HT1080 (cell line): ENCODE measurements around the gene MAN1A1. TPM values are rescaled to one million over a fixed set of nuclear protein-coding genes. Genes with fewer than 3 reads are reported as not detected.
"Not testable (repeated sequence)": the region's sequence is repeated elsewhere in the genome, so short reads cannot be mapped to it uniquely, and the experiment has no call there.

Source experiments
- DNase-seq: peaks from one replicate; pipeline ENCODE4 v3.0.0-alpha.2; 2015; ENCODE audit warnings: low read depth
- total RNA-seq: library from RNA; depleted of rRNA; stranded (reverse); fragments of >200 nt; shearing (Covaris generic); gene quantifications from 2 replicates; pipeline ENCODE4 v1.2.3, GENCODE V29; 2014

The MAN1A1 gene
- total RNA-seq, 1 experiment from 2014 or later, result 20.3 TPM

DNA sequence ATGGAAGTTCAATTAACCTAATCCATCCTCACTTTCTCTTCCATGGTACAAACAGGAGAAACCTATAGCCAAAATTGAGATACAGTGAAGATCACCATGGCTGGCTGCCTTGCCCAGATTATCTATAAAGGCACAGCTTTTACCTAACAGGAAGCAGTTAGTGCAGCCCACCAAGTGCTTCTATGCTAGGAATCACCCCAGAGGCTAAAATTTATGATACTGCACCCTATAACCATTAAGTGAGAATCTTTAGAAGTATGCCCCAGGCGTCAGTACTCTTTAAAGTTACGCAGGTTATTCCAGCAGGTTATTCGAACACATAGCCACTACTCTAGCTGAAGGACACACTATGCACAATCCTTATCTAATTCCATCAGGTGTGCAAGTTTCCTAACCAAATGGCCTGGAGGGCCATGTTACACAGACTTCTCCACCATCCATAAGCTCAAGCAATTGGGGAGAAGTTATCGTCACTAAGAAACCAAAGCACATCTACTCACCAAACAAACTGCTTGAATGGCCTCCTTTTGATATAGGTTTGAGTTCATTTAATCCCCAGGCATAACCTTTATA, 43.1 kb downstream of the MAN1A1 start:
- no peak for DNase-seq

DNA sequence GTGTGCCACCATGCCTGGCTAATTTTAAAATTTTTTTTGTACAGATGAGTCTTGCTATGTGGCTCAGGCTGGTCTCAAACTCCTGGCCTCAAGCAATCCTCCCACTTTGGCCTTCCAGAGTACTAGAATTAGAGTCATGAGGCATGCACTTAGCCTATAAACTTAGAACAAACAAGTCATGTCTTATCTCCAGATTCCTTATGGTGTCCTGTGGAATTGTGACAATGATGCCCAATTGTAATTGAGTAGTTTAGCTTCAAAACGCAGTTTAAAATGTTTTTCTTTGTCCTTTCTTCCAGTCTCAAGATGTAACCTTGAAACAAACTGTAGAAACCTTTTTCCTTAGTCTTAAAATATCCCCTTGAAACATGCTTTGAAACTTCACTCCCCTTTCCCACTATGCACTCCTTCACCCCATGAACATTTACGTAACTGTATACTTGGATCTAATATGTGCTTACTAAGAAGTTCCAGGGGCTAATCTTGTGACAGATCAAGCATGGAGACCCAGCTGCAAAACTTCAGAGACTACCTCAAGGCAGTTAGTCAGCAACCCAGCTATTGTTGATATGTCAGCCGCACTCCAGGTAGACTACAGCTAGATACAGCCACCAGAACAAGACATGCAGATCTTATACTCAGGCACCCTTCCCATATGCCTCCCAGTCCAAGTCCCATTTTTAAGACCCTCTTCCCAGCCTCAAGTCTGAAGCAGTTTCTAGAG, 46.2 kb downstream of the MAN1A1 start:
- no peak for DNase-seq

DNA sequence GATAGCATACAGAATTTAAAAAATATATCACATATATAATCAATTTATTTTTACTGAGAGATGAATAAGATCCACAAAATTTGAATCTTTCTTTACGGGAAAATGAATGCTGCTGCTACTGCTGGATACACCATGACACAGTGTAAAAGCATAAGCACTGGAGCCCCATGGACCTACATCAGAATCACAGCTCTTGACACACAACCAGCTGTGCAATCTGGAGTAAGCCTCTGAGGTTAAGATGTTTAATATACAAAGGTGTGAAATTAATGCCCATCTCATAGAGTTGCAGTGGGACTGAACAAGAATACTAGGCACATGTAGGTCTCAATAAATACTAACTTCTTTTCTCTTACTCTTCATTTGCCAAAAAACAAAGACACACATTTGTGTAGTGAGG, 48.1 kb downstream of the MAN1A1 start:
- DNase-seq, result no peak

DNA sequence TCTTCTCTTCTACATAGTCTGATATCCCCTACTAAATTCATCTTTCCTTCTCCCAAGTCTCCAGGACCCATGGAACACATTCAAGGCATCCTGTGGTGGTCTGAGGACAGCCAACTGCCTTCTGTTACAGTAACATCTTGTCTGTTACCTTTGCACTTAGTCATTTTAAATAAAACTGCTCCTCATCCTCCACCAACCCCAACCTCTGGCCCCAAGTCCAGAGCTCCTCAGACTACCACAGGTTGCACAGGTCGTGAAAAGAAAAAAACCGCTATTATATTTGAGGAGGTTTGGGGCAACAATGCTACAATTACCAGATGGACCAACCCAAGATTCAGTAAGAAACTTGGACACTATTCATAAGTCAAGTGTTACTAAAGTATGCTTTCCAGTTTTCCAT, 49.9 kb downstream of the MAN1A1 start:
- DNase-seq, result no peak

DNA sequence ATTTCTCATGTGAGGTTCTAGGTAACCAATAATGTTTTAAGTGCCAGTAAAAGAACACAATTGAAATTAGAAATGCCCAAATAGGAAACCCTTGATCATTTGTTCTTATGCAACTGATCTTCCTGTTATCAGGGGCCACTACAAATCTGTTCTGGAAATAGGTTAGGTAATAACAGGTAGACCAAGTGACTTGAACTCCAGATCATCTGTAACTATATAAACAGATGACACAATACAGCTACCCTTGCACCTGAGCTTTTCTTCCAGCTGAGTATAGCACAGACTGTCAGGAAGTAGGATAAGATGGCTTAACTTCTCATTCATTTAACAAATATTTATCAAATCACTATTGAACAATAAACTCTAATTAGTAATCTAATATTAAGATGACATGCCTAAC, 52.5 kb downstream of the MAN1A1 start:
- DNase-seq, result no peak

DNA sequence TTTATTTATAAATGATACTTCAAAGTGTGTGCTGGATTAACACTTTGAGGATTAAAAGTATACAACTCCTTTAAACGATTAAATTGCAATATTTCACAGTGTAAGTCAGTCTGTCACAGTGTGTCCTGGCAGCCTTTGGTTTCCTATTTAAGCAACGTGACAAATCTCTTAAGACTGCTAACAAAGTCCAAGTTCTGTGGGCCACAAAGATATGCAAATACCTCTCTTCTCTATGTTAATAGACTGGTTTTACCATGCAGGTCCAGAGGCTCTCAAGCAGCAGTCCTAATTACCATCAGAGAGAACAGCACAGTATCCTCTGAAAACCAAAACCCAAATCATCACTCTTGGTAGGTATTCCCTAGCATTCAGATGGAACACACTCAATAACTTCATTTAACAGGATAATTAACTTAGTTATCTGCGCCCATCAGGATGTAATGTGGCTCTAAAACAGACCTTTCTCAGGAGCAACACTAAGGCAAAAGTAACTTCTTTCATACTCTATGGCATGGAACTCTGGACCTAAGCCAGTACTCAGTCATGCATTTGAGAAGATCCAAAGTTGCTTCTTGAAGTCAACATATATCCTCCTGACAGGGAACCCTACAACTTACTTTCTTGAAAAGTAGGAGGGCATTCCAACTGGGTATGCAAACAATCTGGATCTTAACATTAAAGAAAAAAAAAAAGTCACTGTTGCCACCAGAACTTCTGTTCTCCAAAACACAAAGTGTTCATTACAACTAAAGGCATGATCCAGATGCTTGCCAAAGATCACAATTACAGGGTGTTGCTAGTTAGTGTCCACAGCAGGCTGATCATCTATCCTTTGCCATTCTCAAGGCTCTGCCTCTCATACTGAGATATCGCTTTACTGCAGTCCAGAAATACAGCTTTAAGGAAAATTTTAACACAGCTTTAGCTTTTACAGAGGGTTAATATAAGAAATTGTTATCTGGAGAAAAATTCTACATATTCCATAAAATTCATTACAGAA, 53.2 kb downstream of the MAN1A1 start:
- DNase-seq, result no peak

DNA sequence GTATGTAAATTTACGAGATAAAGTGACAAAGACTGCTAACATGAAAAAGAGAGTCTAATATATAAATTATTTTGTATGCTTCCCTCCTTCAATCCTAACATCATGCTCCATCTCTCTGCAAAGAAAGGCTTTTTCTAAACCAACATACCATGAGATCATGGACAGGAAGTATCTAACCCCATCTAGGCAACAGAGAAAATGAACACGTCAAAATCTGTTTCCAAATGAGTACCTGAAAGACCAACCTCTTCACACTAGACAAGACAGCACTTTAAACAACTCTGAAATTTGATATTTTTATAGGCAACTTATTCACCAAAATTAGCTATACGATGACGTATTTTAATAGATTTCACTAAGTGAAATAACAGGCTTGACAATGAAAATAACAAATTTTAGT, 54.6 kb downstream of the MAN1A1 start:
- no peak for DNase-seq

DNA sequence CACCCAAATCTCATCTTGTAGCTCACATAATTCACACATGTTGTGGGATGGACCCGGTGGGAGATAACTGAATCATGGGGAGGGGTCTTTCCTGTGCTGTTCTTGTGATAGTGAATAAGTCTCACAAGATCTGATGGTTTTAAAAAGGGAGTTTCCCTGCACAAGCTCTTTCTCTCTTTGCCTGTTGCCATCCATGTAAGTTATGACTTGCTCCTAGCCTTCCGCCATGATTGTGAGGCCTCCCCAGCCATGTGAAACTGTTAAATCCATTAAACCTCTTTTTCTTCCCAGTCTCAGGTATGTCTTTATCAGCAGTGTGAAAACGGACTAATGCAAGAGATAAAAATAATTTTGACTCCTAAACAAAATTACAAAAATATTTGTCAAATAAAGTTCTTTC, 58.5 kb downstream of the MAN1A1 start:
- DNase-seq, result not testable (repeated sequence)

DNA sequence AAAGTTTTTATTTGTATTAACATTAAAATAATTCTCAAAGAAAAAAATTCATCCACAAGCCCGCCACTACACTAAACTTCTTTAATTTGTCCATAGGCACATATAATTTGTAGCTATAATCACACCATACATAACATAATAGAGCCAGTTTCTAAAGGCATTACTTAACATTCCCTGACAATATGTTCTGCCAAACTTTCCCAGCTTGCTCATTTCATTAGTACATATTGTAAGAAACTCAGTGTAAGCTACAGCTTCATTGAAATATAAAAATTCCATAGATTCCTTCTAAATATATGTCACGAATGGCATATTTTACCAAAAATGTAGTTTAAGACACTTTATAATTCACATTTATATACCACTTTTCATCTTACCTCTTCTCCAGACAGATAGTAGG, 59.3 kb downstream of the MAN1A1 start:
- no peak for DNase-seq

DNA sequence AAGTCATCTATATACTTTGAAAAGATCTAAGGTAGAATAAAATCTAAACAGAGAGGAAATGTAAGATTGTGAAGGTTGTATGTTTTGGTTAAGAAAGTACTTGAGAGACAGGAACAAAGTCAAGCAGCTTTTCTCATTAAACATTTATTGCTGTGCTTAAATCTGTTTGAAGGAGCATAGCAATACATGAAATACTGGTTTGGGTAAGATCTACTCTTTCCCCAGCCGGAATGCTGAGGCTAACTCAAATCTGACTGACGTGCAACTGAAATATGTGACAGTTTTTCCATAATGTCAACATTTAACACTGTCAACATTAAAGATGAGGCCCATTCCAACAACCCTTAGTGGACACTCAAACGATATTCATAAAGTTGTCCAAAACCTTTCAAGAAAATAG, 59.9 kb downstream of the MAN1A1 start:
- no peak for DNase-seq

DNA sequence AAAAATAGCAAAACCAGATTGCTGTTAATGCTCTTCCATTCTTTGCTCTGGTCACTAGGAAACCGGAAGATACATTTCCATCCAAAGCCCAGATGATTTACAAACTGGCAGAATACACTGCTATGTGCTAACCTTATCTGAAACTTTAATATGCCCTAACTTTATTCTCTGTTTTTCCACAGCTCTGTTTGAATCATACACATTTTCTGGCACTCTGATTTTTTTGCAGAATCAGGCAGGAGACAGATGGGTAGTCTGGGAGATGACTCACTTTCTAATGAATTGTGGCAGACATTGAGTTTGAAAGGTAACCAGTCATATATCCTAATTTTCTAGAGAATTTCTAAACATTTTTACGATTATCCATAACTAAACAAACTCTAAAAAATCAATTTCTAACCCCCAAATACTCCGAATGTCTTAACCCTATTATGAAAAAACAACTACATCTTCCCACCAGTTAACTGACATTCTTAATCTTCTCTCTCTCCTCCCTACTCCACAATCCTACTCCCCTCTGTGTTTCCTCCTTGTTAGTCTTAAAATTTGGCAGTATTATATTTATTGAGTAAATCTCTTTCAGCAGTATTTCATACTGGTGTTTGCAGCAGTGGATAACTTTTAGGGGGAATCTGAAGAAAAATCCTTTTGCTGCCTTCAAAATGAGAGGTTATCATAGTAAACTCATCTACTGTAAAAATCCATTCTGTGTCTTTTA, 63.5 kb downstream of the MAN1A1 start:
- peak; percentile 7 for DNase-seq

DNA sequence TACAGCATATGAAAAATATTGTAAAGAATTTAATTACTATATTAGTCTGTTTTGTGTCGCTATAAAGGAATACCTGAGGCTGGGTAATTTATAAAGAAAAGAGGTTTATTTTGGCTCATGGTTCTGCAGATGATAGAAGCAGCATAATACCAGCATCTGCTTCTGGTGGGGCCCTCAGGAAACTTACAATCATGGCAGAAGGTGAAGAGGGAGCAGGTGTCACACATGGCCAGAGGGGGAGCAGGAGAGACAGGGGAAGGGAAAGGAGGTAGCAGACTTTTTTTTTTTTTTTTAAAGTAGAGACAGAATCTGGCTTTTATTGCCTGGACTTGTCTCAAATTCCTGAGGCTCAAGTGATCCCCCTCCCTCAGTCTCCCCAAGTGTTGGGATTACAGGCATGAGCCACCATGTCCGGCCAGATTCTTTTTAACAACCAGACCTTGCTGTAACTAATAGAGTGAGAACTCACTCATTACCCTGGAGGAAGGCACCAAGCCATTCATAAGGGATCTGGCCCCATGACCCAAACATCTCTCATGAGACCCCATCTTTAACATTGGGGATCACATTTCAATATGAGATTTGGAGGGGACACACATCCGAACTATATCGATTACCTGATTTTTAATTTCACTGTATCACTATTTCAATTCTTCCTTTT, 64.6 kb downstream of the MAN1A1 start:
- DNase-seq, result peak; percentile 32

DNA sequence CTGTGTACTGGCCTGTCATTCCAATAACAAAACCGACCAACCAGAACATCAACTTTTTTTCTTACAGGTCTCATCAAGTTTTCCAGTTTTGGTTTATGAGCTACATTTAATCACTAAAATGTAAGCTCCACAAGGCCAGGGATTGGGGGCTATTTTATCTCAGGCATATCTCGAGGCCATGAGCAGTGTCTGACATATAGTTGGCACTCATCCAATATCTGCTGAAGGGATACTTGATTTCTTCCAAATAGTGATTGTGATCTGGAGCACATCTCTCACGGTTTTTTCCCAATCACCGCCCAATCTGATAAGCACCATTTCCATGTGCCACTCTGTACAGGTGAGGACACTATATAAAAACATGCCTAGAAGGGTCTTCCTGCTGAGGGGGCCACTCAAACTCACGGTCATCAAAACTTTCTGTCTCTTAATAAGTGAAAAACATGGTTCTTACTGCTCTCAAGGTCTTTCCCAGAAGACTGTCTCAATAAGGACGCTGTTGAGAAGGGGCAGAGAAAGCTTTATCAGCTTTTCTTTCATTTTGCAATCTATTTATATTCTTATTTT, 65.5 kb downstream of the MAN1A1 start:
- DNase-seq, result no peak

DNA sequence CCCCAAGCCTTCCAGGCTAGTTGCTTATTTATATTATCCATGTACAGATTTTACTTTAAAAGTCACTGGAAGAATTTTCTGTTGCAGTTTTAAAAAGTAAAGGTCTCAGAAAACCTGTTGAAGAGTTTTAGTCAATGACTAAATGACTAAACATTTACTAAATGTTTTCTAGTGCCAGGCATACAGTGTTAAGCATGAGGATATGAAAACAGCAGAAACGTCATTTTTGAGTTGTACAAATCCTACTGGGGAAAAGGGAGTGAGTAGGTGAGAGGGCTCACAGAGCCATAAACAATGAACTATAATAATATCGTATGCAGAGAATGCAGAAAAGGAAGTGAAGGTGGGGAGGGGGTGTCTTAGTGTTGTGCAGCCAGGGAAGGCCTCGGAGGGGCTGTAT, 66.3 kb downstream of the MAN1A1 start:
- DNase-seq, result no peak

DNA sequence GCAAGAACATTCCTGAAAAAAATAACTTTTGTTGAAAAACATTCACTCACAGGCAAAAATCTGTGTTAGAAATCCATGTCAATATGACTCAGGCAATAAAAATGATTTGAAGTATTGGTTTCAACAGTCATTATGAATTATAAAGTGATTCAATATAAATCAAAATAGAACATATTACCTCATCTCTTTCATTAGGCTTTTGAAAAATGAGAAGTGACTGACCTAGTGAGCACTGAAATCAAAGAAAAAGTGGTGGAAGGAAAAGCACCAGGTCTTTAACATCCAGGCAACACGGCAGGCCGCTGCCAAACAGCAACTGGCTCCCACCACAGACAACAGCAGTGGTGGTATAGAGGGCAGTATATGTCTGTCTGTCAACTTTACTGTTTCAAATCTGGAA, 68.9 kb downstream of the MAN1A1 start:
- DNase-seq, result no peak

DNA sequence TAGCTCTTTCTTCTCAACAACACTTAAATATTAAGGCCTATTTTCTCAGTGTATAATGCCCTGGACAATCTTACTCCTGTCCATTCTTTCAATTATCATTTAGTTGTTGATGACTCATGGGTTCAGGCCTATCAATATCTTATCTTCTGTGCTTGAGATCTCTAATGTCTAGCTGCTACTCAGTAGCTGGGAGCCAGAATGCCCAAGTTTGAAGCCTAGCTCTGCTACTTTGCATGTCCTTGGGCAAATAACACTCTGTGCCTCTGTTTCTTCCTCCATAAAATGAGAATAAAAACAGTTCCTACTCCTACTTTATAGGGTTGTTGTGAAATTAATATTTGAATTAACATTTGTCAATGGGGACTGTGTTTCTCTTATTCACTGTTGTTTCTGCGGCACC, 69.5 kb downstream of the MAN1A1 start:
- DNase-seq, result no peak

DNA sequence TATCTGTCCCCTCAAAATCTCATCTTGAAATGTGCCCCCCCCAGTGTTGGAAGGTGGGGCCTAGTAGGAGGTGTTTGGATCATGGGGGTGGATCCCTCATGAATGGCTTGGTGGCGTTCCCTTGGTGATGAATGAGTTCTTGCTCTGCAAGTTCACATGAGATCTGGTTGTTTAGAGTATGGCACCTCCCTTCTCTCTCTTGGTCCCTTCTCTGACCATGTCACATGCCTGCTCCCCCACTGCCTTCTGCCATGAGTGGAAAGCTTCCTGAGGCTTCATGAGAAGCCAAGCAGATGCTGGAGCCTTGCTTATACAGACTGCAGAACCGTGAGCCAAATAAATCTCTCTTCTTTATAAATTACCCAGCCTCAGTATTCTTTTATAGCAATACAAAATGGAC, 70.9 kb downstream of the MAN1A1 start:
- DNase-seq, result no peak

DNA sequence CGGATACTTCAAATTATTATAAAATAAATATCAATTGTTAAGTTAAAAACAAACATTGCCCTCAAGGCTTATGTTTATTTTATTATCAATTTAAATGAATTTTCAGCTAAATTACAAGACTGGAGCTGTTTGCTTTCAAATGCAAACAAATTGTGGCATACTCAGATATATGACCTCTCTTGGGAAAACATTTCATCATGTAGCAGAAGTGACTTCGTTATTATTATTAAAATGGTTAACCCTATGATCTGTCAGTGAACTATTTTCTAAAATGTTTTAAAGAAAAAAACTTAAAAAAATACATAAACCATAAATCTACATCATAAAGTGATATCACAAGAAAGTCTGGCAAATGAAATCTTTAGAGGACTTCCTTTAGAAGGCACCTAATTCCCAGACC, 72.5 kb downstream of the MAN1A1 start:
- no peak for DNase-seq

DNA sequence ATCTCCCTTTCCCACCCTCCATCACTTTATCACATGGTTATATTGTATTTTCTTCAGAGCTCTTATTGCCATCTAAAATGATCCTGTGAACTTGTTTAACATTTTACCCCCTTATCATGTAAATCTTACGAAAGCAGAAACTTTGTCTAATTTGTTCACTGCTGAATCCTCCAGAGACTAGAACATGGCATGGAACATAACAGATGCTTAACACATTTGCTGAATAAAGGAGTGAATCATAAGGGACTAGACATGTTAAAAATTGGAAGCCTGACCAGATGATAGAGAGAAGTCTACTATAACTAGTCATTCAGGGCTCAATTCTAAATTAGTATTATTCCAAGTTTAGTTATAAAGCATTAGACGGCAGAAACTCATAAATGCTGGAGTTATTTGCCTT, 73.3 kb downstream of the MAN1A1 start:
- DNase-seq, result no peak

DNA sequence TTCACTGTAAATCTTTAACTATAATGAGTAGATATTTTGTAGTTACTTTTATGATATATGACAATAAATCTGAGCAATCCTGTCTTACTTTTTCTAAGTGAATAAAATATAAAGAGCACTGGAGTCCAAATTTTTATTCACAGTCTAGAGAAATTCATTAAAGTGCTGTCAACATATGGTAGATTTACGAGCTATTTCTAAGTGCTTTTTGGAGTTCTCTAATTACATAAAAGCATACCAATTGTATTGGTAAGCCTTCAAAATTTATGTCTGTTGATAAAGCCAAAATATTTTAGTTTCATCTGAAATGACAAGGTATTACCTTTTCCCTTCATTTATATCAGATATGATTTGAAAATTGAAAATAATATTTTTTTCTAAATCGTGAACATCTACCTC, 75.4 kb downstream of the MAN1A1 start:
- DNase-seq, result no peak
